ENCODE data around the gene RALB. TPM values are rescaled to one million over a fixed set of nuclear protein-coding genes. Genes with fewer than 3 reads are reported as not detected.
A peak's percentile ranks its signal among the peaks of the same experiment; 100 is the strongest.

RALB gene
- total RNA-seq, 1 donor from 2014 or later: 23.5 TPM

DNA sequence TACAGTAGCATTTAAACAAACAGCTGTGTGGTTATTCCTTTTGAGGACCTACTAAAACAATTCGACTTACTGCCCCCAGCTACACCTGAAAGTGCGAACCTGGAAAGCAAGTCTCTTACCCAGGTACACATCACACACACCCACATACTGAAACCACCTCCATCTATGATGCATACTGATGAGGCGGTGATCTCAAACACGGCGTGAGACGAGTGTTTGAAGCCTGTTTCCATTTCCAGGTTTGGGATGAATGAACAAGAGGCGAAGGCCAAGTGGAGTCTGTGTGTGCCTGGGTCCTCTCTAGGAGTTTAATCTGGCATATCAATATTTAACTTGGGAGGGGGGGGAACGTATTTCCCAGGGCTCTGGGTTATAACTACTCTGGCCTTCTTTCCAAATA is 31.0 kb upstream of the RALB start:
- peaks cover 10% of the 10 kb centered on the region for H3K9me3 Mint-ChIP-seq (ENCODE audit: low read depth)
- H3K27me3 Mint-ChIP-seq (ENCODE audit: low read depth): peaks cover 1% of the 10 kb centered on the region
- TF ChIP-seq, protein P1, sequence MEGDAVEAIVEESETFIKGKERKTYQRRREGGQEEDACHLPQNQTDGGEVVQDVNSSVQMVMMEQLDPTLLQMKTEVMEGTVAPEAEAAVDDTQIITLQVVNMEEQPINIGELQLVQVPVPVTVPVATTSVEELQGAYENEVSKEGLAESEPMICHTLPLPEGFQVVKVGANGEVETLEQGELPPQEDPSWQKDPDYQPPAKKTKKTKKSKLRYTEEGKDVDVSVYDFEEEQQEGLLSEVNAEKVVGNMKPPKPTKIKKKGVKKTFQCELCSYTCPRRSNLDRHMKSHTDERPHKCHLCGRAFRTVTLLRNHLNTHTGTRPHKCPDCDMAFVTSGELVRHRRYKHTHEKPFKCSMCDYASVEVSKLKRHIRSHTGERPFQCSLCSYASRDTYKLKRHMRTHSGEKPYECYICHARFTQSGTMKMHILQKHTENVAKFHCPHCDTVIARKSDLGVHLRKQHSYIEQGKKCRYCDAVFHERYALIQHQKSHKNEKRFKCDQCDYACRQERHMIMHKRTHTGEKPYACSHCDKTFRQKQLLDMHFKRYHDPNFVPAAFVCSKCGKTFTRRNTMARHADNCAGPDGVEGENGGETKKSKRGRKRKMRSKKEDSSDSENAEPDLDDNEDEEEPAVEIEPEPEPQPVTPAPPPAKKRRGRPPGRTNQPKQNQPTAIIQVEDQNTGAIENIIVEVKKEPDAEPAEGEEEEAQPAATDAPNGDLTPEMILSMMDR (IDR thresholded peaks at IDR 0.05): no peak
- no peak overlapping the region for H3K27ac Mint-ChIP-seq (ENCODE audit: unreplicated experiment)
- peaks cover 30% of the 10 kb centered on the region for H3K4me1 Mint-ChIP-seq (ENCODE audit: low read depth)
- H3K4me3 Mint-ChIP-seq (ENCODE audit: unreplicated experiment): peak overlapping the region; percentile 22
- no peak for DNase-seq (ENCODE audit: low spot score)
- H3K36me3 Mint-ChIP-seq (ENCODE audit: low read depth): peaks cover 11% of the 10 kb centered on the region

- Mint-ChIP-seq H3K27ac (ENCODE audit: unreplicated experiment) (peak overlapping the region; percentile 45), H3K9me3 (ENCODE audit: low read depth) (peaks cover 9% of the 10 kb centered on the region), H3K4me3 (ENCODE audit: unreplicated experiment) (peak overlapping the region; percentile 69), H3K4me1 (ENCODE audit: low read depth) (peaks cover 30% of the 10 kb centered on the region), H3K27me3 (ENCODE audit: low read depth) (peaks cover 7% of the 10 kb centered on the region), H3K36me3 (ENCODE audit: low read depth) (peaks cover 11% of the 10 kb centered on the region)
- TF ChIP-seq, protein P1 (IDR thresholded peaks at IDR 0.05): no peak
- no peak for DNase-seq (ENCODE audit: low spot score)
These were observed 30.2 kb upstream of the RALB start for GRCh38 chr2:120222186-120223033.

- H3K4me1 Mint-ChIP-seq (ENCODE audit: low read depth): peaks cover 30% of the 10 kb centered on the region
- peaks cover 9% of the 10 kb centered on the region for H3K9me3 Mint-ChIP-seq (ENCODE audit: low read depth)
- H3K27me3 Mint-ChIP-seq (ENCODE audit: low read depth): peaks cover 15% of the 10 kb centered on the region
- TF ChIP-seq, protein P1 (IDR thresholded peaks at IDR 0.05): peak; percentile 70
- no peak for DNase-seq (ENCODE audit: low spot score)
- peak within 1 kb of the TSS; percentile 73 for H3K4me3 Mint-ChIP-seq (ENCODE audit: unreplicated experiment)
- peak within 1 kb of the TSS; percentile 61 for H3K27ac Mint-ChIP-seq (ENCODE audit: unreplicated experiment)
- H3K36me3 Mint-ChIP-seq (ENCODE audit: low read depth): peaks cover 10% of the 10 kb centered on the region
These were observed 29.4 kb upstream of the RALB start, which contains the start of gene TMEM185B for GRCh38 chr2:120223034-120223912. TMEM185B (minus strand) TSS chr2:120223400; CDS start chr2:120222976, 424 bp downstream.

DNA sequence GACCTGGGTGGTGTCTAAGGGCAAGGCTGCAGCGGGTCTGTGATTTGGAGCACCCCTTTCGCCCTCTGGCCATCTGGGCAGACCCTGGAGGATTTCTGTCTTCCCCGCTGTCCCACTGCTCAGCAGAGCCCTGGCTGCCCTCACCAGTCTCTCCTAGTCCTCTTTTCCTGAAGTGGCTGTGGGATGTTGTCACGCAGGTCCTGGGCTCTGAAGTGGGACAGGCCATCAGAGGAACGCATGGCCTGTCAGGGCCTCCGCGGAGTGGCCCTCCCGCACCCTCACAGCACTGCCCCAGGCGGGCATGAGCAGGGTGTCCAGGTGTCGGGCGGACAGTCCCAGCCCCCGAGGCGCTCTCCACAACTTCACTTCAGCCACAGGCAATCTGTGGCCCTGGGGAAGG is 28.4 kb upstream of the RALB start:
- Mint-ChIP-seq H3K36me3 (ENCODE audit: low read depth) (peaks cover 8% of the 10 kb centered on the region), H3K27ac (ENCODE audit: unreplicated experiment) (no peak overlapping the region), H3K9me3 (ENCODE audit: low read depth) (peaks cover 9% of the 10 kb centered on the region), H3K27me3 (ENCODE audit: low read depth) (peaks cover 24% of the 10 kb centered on the region), H3K4me3 (ENCODE audit: unreplicated experiment) (peak overlapping the region; percentile 73), H3K4me1 (ENCODE audit: low read depth) (peaks cover 30% of the 10 kb centered on the region)
- DNase-seq (ENCODE audit: low spot score): no peak
- TF ChIP-seq, protein P1 (IDR thresholded peaks at IDR 0.05): no peak
